ENCODE results near the gene MRPL18.
"Not testable (repeated sequence)": the region's sequence is repeated elsewhere in the genome, so short reads cannot be mapped to it uniquely, and the experiment has no call there.

Gene MRPL18

DNA sequence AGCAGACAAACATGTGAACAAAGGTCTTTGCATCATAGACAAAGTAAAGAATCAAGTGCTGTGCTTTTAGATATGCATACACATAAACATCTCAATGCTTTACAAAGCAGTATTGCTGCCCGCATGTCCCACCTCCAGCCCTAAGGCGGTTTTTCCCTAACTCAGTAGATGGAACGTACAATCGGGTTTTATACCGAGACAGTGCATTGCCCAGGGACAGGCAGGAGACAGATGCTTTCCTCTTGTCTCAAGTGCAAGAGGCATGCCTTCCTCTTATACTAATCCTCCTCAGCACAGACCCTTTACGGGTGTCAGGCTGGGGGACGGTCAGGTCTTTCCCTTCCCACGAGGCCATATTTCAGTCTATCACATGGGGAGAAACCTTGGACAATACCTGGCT, 4.7 kb downstream of the MRPL18 start:
- not testable (repeated sequence) for H3K9me3 Mint-ChIP-seq, H3K27me3 Mint-ChIP-seq, H3K4me3 Mint-ChIP-seq, H3K27ac Mint-ChIP-seq
- Mint-ChIP-seq H3K4me1 (peaks cover 62% of the 10 kb centered on the region), H3K36me3 (peaks cover 12% of the 10 kb centered on the region)

DNA sequence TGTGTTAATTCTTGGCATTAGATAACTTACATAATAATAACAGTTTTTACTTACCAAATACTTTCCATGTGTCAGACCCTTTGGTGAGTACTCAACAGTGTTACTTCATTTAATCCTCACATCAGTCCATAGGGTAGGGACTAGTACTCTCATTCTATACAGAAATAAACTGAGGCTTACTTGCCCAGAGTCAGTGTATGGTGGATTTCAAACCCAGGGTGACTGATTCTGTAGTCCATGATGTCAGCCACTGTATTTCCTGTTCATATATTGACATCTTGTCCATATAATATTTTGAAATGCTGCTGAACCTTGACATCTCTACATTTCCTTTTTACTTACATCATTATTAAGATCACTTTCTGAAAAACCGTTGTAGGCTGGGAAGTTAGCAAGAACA, 7.3 kb downstream of the MRPL18 start:
- H3K9me3 Mint-ChIP-seq = no peaks in the 10 kb centered on the region
- H3K4me3 Mint-ChIP-seq = no peak overlapping the region
- H3K36me3 Mint-ChIP-seq = peaks cover 5% of the 10 kb centered on the region
- H3K27me3 Mint-ChIP-seq = no peaks in the 10 kb centered on the region
- peaks cover 46% of the 10 kb centered on the region for H3K4me1 Mint-ChIP-seq
- peak overlapping the region; percentile 49 for H3K27ac Mint-ChIP-seq

DNA sequence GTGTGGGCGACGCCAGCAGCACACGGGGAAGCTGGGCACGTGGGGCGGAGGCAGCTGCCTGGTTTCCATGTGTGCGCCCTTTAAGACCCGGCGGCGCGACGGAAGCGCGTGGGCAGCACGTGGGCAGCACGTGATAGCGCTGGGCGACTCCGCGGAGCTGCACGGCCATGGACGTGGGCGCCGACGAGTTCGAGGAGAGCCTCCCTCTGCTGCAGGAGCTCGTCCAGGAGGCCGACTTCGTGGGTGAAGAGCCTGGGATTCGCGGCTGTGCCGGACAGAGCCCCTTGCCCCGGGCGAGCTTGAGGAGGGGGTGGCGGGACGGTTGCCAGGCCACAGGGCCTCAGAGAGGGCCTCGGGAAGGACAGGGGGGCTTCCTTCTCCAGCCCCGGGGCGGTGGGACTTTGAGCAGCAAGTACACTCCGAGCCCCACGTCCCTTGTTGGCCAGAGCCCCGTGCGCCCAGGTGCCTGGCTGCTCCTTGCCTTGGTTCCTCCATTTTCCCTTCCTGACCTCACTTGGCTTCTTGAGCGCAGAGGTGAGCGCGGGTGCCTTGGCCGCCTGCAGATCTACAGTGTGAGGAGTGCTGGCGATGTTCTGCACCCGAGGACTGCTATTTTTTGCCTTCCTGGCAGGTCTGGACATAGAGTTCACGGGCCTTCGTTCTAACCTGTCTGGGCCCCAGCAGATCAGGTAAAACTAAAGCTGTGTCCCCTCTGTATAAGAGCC, 10.0 kb downstream of the MRPL18 start, which contains the start of gene PNLDC1:
TSS of gene PNLDC1 (plus strand) at position 136 of the 725 bp plus-strand sequence. CDS start at position 168, 32 bp downstream.
- Mint-ChIP-seq H3K9me3 (no peaks in the 10 kb centered on the region), H3K27me3 (no peaks in the 10 kb centered on the region), H3K4me1 (peaks cover 25% of the 10 kb centered on the region), H3K36me3 (peaks cover 4% of the 10 kb centered on the region), H3K4me3 (no peak within 1 kb of the TSS), H3K27ac (no peak within 1 kb of the TSS)

DNA sequence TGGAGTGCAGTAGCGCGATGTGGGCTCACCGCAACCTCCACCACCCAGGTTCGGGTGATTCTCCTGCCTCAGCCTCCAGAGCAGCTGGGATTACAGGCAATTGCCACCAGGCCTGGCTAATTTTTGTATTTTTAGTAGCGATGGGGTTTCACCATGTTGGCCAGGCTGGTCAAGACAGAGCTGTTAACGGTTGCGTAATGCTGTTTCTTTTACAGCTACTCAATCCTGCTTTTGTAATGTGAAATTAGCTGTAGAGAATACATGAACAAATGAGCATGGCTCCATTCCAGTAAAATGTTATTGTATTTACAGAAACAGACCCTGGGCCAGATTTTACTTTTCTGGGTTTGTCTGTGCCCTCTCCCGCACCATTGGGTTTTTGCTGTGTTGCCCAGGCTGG, 11.7 kb downstream of the MRPL18 start:
- H3K9me3 Mint-ChIP-seq = no peaks in the 10 kb centered on the region
- peaks cover 16% of the 10 kb centered on the region for H3K4me1 Mint-ChIP-seq
- H3K36me3 Mint-ChIP-seq = peaks cover 4% of the 10 kb centered on the region
- no peak overlapping the region for H3K4me3 Mint-ChIP-seq
- H3K27me3 Mint-ChIP-seq = no peaks in the 10 kb centered on the region
- no peak overlapping the region for H3K27ac Mint-ChIP-seq

DNA sequence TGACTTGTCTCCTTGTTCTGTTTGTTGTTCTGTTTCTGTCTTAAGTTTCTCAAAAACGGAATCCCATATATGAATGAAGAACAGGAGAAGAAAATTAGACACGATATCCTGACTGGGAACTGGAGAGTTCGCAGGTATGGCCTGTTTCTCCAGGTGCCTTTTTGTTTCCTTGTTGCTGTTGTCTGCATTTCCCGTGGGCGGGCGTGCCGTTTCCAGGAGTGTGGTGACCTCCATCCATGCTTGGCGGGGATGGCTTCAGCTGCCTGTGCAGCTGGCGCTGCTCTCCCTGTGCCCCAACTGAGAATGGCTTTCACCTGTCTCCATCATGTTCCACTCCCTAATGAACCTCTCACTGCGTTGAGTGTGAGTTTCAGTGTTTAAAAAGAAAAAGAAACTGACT, 14.2 kb downstream of the MRPL18 start:
- no peaks in the 10 kb centered on the region for H3K9me3 Mint-ChIP-seq
- no peak overlapping the region for H3K27ac Mint-ChIP-seq
- H3K4me3 Mint-ChIP-seq = no peak overlapping the region
- no peaks in the 10 kb centered on the region for H3K36me3 Mint-ChIP-seq
- H3K27me3 Mint-ChIP-seq = no peaks in the 10 kb centered on the region
- H3K4me1 Mint-ChIP-seq = no peaks in the 10 kb centered on the region

DNA sequence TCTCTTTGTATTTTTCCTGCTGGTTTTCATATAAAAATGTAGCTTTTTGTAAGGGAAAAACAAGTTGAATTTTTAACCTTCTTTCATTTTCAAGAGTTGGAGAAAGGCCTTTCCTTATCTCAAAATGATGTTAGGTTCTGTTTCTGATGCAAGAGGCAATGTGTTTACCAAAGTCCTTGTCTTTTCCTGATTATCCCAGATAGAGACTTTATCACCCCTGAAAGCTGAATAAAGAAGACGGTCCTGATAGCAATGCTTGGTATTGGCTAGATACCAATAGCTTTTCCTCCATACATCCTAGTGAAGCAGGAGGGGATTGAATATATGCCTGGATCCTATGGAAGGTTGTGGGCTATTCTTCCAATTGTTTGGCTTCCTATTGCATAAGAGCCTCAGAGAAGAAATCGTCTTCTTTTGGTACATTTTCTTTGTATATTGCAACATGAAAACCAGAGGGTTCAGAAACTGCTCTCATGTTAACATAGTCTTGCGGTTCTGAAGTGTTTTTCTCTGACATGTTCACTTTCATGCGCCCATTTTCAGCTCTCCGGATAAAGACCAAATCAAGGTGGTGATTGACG, 15.3 kb downstream of the MRPL18 start:
- Mint-ChIP-seq H3K9me3 (no peaks in the 10 kb centered on the region), H3K4me1 (no peaks in the 10 kb centered on the region), H3K36me3 (no peaks in the 10 kb centered on the region), H3K4me3 (no peak overlapping the region), H3K27ac (no peak overlapping the region), H3K27me3 (no peaks in the 10 kb centered on the region)

DNA sequence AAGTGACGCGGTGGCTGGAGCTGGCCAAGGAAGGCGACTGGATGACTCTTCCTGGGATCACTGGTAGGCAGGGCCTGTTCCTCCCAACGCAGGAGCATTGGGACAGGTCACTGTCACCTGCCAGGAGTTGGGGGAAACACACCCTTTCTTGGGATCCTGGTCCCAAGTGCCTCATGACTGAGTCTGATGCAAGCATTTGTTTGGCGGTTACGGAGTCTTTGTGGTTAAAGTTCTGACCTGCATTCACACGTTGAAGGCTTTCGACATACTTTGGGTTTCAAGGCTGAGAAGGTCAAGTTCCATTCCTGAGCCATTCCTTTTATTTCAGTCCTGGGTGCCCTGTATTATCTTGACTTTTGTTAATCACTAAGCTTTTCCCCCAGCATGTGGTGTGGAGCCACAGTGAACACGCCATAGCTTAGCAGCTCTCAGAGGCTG, 15.8 kb downstream of the MRPL18 start:
- Mint-ChIP-seq H3K4me1 (no peaks in the 10 kb centered on the region), H3K9me3 (no peaks in the 10 kb centered on the region), H3K27me3 (no peaks in the 10 kb centered on the region), H3K36me3 (no peaks in the 10 kb centered on the region), H3K4me3 (no peak overlapping the region), H3K27ac (no peak overlapping the region)

DNA sequence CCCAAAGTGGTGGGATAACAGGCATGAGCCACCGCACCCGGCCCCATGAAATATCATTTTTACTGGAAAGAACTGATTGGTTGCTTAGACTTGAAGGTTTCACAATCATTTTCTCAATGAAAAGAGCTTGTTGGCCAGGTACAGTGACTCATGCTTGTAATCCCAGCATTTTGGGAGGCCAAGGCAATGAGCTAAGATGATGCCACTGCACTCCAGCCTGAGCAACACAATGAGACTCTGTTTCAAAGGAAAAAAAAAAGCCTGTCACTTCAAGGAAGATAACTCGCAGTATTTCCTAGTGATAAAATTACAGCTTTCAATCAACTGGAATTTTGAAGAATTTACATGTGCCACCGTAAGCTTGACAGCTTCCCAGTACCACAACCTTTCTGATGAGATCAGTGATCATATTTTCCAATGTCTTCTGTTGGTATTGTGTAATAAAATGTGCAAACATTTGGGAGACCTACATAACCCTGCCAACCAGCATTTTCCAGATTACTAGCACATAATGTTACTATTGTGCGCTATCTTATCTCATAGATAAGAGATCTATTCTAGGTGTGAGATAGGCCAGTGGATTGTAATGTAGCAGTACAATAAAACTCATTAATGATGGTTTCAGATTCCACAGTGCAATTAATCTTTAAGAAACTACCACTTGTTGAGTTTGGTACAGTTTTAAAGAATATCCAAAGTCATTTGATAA, 17.0 kb downstream of the MRPL18 start:
- no peaks in the 10 kb centered on the region for H3K9me3 Mint-ChIP-seq
- no peak overlapping the region for H3K4me3 Mint-ChIP-seq
- H3K36me3 Mint-ChIP-seq = no peaks in the 10 kb centered on the region
- no peak overlapping the region for H3K27ac Mint-ChIP-seq
- H3K27me3 Mint-ChIP-seq = no peaks in the 10 kb centered on the region
- H3K4me1 Mint-ChIP-seq = no peaks in the 10 kb centered on the region

DNA sequence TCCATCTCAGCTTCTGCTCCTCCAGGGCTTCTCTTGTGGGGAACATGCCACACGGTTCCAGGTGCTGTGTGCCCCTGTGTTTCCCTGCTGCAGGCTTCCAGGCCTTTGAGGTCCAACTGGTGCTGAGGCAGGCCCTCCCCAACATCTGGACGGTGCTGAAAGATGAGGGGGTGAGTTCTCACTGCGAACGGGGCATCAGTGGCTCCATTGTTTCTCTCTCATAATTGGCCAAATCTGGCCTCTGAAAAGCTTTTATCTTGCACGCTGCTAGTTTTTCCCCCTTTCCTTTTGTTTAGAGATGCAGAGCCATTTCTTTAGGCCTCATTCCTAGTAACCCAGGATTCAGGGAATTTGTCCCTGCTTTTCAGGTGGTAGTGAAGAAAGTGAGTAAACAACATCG, 18.4 kb downstream of the MRPL18 start:
- H3K27me3 Mint-ChIP-seq = no peaks in the 10 kb centered on the region
- no peaks in the 10 kb centered on the region for H3K4me1 Mint-ChIP-seq
- no peak overlapping the region for H3K27ac Mint-ChIP-seq
- no peaks in the 10 kb centered on the region for H3K36me3 Mint-ChIP-seq
- no peak overlapping the region for H3K4me3 Mint-ChIP-seq
- H3K9me3 Mint-ChIP-seq = no peaks in the 10 kb centered on the region

DNA sequence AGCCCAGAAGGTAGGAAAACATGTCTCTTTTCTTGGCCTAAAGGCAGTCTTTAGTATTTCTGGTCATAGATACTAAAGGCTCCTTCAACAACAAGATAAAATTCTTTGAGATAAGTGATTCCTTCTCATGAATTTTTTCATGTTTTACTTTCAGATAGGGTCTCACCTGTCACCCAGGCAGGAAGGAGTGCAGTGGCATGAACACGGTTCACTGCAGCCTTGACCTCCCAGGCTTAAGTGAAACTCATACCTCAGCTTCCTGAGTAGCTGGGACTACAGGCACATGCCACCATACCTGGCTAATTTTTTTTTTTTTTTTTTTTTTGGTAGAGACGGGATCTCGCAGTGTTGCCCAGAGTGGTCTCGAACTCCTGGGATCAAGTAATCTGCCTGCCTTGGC, 18.9 kb downstream of the MRPL18 start:
- Mint-ChIP-seq H3K27ac (no peak overlapping the region), H3K27me3 (no peaks in the 10 kb centered on the region), H3K9me3 (no peaks in the 10 kb centered on the region), H3K4me1 (no peaks in the 10 kb centered on the region), H3K36me3 (no peaks in the 10 kb centered on the region), H3K4me3 (no peak overlapping the region)

DNA sequence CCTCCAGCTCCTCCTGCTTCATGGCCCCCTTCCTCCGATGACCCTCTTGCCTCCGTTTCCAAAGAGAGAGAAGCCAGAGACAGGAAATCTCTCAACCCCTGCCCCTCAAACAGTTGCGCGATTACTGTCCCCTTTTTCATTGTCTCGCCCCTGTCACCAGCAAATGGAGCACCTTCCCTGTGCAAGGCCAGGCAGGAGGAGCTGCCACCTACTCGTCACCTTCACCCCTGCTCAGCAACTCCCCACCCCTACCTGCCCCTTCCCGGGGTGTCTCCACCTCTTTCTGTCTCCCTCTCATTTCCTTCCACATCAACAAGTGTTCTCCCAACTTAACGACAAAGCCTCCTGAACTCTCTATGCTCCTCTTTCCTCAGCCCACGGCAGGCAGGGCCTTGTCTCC, 23.5 kb downstream of the MRPL18 start:
- no peak overlapping the region for H3K27ac Mint-ChIP-seq
- no peaks in the 10 kb centered on the region for H3K4me1 Mint-ChIP-seq
- no peak overlapping the region for H3K4me3 Mint-ChIP-seq
- H3K27me3 Mint-ChIP-seq = no peaks in the 10 kb centered on the region
- H3K36me3 Mint-ChIP-seq = no peaks in the 10 kb centered on the region
- no peaks in the 10 kb centered on the region for H3K9me3 Mint-ChIP-seq

DNA sequence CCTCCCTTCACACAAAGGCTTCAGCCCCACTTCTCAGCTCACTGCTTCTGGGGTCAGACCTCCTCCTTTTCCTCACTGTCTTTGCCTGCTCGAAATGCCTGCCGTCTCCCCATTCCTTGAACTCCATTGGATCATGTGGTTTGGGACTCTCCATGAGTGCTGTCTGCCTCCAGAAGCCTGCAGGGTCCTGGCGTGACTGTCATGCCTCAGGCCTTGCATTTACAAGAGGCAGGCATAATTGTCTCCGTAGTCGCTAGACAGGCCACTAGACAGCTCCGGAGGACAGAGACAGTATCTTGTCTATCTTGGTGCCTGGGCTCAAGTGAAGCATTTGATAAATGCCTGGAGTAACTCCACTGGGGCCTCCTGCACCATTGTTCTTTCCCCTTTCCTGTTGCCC, 25.1 kb downstream of the MRPL18 start:
- Mint-ChIP-seq H3K4me1 (peaks cover 13% of the 10 kb centered on the region), H3K4me3 (no peak overlapping the region), H3K27ac (no peak overlapping the region), H3K36me3 (no peaks in the 10 kb centered on the region), H3K27me3 (no peaks in the 10 kb centered on the region), H3K9me3 (no peaks in the 10 kb centered on the region)

DNA sequence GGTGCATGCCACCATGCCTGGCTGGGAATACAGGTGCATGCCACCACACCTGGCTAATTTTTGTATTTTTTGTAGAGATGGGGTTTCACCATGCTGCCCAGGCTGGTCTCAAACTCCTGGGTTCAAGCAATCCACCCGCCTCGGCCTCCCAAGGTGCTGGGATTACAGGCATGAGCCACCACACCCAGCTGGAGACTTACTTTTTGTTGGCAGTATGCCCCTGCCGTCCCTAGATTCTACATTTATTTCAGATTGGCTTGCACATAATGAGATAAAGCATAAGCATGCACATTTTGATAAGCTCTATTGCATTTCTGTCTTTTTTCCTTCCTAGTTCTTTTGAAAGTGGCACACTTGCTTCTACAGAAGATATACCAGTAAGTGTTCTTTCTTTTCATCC, 26.5 kb downstream of the MRPL18 start:
- not testable (repeated sequence) for H3K27ac Mint-ChIP-seq, H3K27me3 Mint-ChIP-seq, H3K4me3 Mint-ChIP-seq, H3K36me3 Mint-ChIP-seq, H3K9me3 Mint-ChIP-seq
- peaks cover 19% of the 10 kb centered on the region for H3K4me1 Mint-ChIP-seq

DNA sequence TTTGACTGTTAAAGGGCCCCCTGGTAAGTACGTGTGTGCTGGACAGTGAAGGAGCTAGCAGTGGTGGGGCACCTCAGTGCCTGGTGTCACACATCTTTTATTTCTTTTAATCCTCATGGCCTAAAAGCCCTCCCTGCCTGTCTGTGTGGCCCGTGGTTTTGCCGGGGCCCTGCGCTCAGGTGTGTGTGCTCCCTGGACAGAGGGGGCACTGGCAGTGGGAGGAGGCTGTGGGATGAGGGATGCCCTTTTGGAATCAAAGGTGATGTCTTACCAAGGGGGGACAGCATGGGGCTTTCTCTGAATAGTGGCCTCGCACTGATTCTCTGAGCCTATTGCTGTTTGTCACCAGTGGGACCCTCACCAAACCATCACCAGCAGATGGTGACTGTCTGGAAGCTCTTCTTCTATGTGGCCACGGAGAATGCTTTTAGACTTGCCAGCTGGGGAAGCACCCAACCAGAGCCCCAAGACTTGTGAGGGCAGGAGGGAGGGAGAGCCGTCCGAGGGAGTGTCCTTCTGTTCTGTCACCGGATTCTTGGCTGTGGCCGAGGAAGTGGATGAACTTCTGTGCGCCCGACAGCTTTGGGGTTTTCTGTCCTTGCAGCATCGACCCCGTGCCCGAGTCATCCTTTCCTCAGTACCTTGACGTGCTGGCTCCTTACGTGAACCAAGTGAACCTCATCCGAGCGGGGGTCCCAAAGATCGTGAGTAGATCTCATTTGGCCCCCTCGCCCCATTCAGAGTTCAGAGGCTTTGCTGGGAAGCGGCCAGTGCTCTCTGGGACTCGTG, 27.9 kb downstream of the MRPL18 start:
- Mint-ChIP-seq H3K4me1 (peaks cover 22% of the 10 kb centered on the region), H3K9me3 (no peaks in the 10 kb centered on the region), H3K27ac (no peak overlapping the region), H3K27me3 (no peaks in the 10 kb centered on the region), H3K4me3 (no peak overlapping the region), H3K36me3 (no peaks in the 10 kb centered on the region)

DNA sequence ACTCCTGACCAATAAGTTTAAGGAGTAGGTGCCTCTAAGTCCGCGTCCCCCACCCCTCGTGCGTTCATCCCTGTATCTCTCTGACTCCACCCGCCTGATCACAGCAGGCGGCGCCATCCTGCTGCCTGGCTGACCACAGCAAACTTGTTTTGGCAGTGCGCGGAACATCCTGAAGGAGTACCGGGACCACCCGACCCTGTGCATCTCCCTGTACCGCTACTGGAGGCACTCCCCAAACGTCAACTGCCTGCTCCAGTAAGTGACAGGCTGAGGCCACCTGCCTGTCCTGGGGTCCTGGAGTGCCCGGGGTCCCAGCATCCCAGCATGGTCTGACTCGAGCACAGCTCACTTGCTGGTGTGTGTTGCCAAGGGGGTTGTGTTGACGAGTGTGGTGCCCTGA, 28.8 kb downstream of the MRPL18 start:
- no peak overlapping the region for H3K27ac Mint-ChIP-seq
- peaks cover 22% of the 10 kb centered on the region for H3K4me1 Mint-ChIP-seq
- H3K9me3 Mint-ChIP-seq = no peaks in the 10 kb centered on the region
- peak overlapping the region; percentile 79 for H3K4me3 Mint-ChIP-seq
- no peaks in the 10 kb centered on the region for H3K27me3 Mint-ChIP-seq
- no peaks in the 10 kb centered on the region for H3K36me3 Mint-ChIP-seq

Measured in activated naive CD4-positive, alpha-beta T cell treated with anti-CD3 and anti-CD28 coated beads, Interleukin-2, amount 50 U/mL, for 24 hours (primary cell).